Stomach (tissue), 9 donors: Measurements from ENCODE around the gene ARL2BP. TPM values are rescaled to one million over a fixed set of nuclear protein-coding genes. Genes with fewer than 3 reads are reported as not detected.

Source experiments
- DNase-seq, 2 donors: peaks; one replicate each; pipeline versions ENCODE4 v3.0.0 to v3.0.0-alpha.2; 2013 to 2019
- H3K27ac ChIP-seq, 5 donors: fragments of 200-600 bp in 4 of 5; sonication (generic) in 4 of 5; one replicate each; pipeline ENCODE4 v1.5.1; 2013 to 2019; ENCODE audit warnings: mild to moderate bottlenecking in 1 of 5, moderate library complexity in 1 of 5
- H3K27me3 ChIP-seq, 3 donors: fragments of 200-600 bp; sonication (generic); one replicate each; pipeline ENCODE4 v1.5.1; 2017 to 2019; ENCODE audit warnings: mixed run types in 1 of 3
- H3K36me3 ChIP-seq, 4 donors: fragments of 200-600 bp; sonication (generic); 1 replicate in 3 of 4; 2 replicates in 1 of 4; pipeline ENCODE4 v1.5.1; 2016 to 2019
- H3K4me1 ChIP-seq, 4 donors: fragments of 200-600 bp; sonication (generic); one replicate each; pipeline ENCODE4 v1.5.1; 2016 to 2019
- H3K4me3 ChIP-seq, 4 donors: fragments of 200-600 bp; sonication (generic) in 3 of 4; one replicate each; pipeline ENCODE4 v1.5.1; 2016 to 2019; ENCODE audit warnings: mild to moderate bottlenecking in 1 of 4
- H3K9me3 ChIP-seq, 4 donors: fragments of 200-600 bp; sonication (generic); one replicate each; pipeline ENCODE4 v1.5.1; 2016 to 2019
- EP300 ChIP-seq: sonication (generic); formaldehyde crosslinking; IDR thresholded peaks from one replicate; pipeline ENCODE4 v1.6.1; 2017; ENCODE audit warnings: antibody characterized with exemption
- POLR2A ChIP-seq, 4 donors: fragments of 450-650 bp; IDR thresholded peaks; one replicate each; pipeline ENCODE4 v1.6.1; 2016; ENCODE audit warnings: antibody characterized with exemption in 4 of 4, control low read depth in 2 of 4, mild to moderate bottlenecking in 1 of 4, moderate library complexity in 1 of 4
- POLR2AphosphoS5 ChIP-seq, 3 donors: sonication (generic); formaldehyde crosslinking; IDR thresholded peaks; one replicate each; pipeline ENCODE4 v1.6.1; 2016; ENCODE audit warnings: antibody characterized with exemption in 3 of 3
- WGBS, 5 donors: extraction: QIAGEN DNeasy Blood & Tissue Kit in 3 of 5; methylation state at CpG; one replicate each; pipeline versions ENCODE4 v1.1.5 to v1.1.7; 2013 to 2018; 5-methylcytosine and 5-hydroxymethylcytosine counted together
- intact Hi-C: fragments of 100-400 bp; cut with DNase I; formaldehyde crosslinking; loops from one replicate; pipeline ENCODE4 v1.15.1; 2023; ENCODE audit warnings: low total_unique reads
- polyA plus RNA-seq, 3 donors: library from polyadenylated mRNA; stranded (reverse); fragments of 200-250 nt; gene quantifications; one replicate each; pipeline ENCODE4 v1.2.3, GENCODE V29; 2013
- total RNA-seq, 5 donors: library from RNA; depleted of rRNA; stranded (reverse); fragments of >200 nt; gene quantifications; one replicate each; pipeline versions ENCODE4 v1.1.0 to v1.2.3, GENCODE V29; 2014 to 2016
- TF ChIP-seq, protein P1 (sequence below), 7 experiments: fragments of 450-650 bp in 4 of 7; fragments of 200-600 bp in 3 of 7; sonication (generic) in 3 of 7; IDR thresholded peaks; one replicate each; pipeline ENCODE4 v1.5.1; 2016 to 2019; ENCODE audit warnings: antibody characterized with exemption in 7 of 7, control low read depth in 2 of 7, mild to moderate bottlenecking in 1 of 7
- donor health status: healthy with polysubstance abuse.
- donor health status: Bipolar disorder and iron deficiency.
- donor health status: healthy.

The ARL2BP gene
- total and polyA plus RNA-seq, 8 donors, result 15.6 to 61.6 (median 43.2) TPM

DNA sequence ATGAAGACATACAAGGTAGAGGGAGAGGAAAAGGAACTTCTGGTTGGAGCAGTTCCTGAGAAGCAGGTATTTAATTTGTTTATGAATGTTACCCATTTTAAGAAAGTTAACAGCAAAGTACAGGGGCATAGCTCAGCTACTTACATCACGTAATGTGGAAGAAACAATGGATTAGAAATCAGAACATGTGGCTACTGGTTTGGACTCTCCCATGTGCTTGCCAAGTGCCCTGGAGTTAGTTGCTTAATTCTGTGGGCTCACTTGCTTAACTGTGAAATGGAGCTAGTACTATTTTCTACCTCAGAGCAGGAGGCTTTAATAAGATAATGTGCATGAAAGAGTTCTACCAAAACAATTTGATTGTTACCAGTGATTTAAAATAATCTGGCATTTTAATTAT lies 31.6 kb upstream of the ARL2BP start:
- H3K9me3 ChIP-seq, result peaks cover 0 to 23% (median 13%) of the 10 kb centered on the region in 4 donors
- 91 to 97% (median 94%) methylated on average over 1 of the region's 1 CpG for WGBS, 5 donors
- H3K27me3 ChIP-seq, result no peaks in the 10 kb centered on the region
- H3K27ac ChIP-seq, result no peak overlapping the region
- no peaks in the 10 kb centered on the region for H3K4me1 ChIP-seq
- intact Hi-C loops, result no loop called here
- no peak for TF ChIP-seq EP300
- TF ChIP-seq, protein P1, sequence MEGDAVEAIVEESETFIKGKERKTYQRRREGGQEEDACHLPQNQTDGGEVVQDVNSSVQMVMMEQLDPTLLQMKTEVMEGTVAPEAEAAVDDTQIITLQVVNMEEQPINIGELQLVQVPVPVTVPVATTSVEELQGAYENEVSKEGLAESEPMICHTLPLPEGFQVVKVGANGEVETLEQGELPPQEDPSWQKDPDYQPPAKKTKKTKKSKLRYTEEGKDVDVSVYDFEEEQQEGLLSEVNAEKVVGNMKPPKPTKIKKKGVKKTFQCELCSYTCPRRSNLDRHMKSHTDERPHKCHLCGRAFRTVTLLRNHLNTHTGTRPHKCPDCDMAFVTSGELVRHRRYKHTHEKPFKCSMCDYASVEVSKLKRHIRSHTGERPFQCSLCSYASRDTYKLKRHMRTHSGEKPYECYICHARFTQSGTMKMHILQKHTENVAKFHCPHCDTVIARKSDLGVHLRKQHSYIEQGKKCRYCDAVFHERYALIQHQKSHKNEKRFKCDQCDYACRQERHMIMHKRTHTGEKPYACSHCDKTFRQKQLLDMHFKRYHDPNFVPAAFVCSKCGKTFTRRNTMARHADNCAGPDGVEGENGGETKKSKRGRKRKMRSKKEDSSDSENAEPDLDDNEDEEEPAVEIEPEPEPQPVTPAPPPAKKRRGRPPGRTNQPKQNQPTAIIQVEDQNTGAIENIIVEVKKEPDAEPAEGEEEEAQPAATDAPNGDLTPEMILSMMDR (IDR thresholded peaks at IDR 0.05), result no peak
- TF ChIP-seq POLR2A (IDR thresholded peaks at IDR 0.05), result no peak
- TF ChIP-seq POLR2AphosphoS5 (IDR thresholded peaks at IDR 0.05), result no peak
- no peak overlapping the region for H3K4me3 ChIP-seq
- DNase-seq, result no peak
- H3K36me3 ChIP-seq, result peaks cover 74 to 100% (median 100%) of the 10 kb centered on the region in 4 donors

DNA sequence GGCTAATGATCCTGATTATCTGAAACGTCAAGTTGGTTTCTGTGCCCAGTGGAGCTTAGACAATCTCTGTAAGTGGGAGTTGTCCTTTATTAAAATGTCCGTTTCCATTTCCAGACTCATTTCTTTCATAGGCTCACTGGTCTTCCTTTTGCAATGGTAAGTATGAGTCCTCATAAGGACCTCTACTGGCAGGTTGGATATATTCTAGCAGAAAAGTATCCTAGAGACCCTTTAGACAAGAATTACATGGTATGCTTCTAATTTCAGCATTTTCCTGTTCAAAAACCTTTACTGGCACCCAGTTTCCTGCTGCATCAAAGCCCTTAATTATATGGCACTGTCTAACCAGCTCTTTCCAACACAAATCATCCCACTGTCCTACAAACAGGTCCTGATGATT lies 28.1 kb upstream of the ARL2BP start:
- no peaks in the 10 kb centered on the region for H3K4me1 ChIP-seq
- no peak overlapping the region for H3K4me3 ChIP-seq
- WGBS, 5 donors, result 91 to 96% (median 94%) methylated on average over 2 of the region's 2 CpGs
- H3K27me3 ChIP-seq, result no peaks in the 10 kb centered on the region
- H3K27ac ChIP-seq, result no peak overlapping the region
- DNase-seq, result no peak
- H3K36me3 ChIP-seq, result peaks cover 70 to 98% (median 97%) of the 10 kb centered on the region in 4 donors
- peaks cover 0 to 23% (median 13%) of the 10 kb centered on the region in 4 donors for H3K9me3 ChIP-seq
- TF ChIP-seq, protein P1 (IDR thresholded peaks at IDR 0.05), result no peak
- TF ChIP-seq EP300 (no peak), POLR2A (IDR thresholded peaks at IDR 0.05) (no peak), POLR2AphosphoS5 (IDR thresholded peaks at IDR 0.05) (no peak)
- intact Hi-C loops, result no loop called here

DNA sequence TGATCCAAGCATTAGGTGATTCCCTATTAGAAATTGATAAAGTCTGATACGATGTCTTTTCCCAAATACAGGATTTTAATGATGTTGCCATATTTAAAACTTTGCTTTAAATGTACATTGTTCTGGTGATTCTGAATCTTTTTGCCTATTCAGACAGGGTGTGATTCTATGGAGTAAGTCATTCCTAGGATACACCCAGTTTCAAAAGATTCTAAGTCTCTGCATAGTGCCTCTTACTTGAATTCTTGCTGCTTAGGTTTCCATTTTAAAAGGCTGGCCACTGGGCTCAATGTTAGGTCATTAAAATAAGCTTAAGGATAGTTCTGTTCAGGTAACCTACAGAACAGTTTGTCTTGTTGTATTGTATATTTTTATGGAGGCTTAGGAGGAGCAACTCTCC lies 22.0 kb upstream of the ARL2BP start:
- no peaks in the 10 kb centered on the region for H3K4me1 ChIP-seq
- H3K36me3 ChIP-seq, result peaks cover 54 to 98% (median 97%) of the 10 kb centered on the region in 4 donors
- no peak for DNase-seq
- intact Hi-C loops, result no loop called here
- H3K4me3 ChIP-seq, result no peak overlapping the region
- TF ChIP-seq, protein P1 (IDR thresholded peaks at IDR 0.05), result no peak
- TF ChIP-seq EP300 (no peak), POLR2AphosphoS5 (IDR thresholded peaks at IDR 0.05) (no peak), POLR2A (IDR thresholded peaks at IDR 0.05) (no peak)
- H3K27ac ChIP-seq, result no peak overlapping the region
- 94 to 100% (median 95%) methylated on average over 1 of the region's 1 CpG for WGBS, 5 donors
- peaks cover 0 to 1% (median 0%) of the 10 kb centered on the region in 4 donors for H3K9me3 ChIP-seq
- no peaks in the 10 kb centered on the region for H3K27me3 ChIP-seq

DNA sequence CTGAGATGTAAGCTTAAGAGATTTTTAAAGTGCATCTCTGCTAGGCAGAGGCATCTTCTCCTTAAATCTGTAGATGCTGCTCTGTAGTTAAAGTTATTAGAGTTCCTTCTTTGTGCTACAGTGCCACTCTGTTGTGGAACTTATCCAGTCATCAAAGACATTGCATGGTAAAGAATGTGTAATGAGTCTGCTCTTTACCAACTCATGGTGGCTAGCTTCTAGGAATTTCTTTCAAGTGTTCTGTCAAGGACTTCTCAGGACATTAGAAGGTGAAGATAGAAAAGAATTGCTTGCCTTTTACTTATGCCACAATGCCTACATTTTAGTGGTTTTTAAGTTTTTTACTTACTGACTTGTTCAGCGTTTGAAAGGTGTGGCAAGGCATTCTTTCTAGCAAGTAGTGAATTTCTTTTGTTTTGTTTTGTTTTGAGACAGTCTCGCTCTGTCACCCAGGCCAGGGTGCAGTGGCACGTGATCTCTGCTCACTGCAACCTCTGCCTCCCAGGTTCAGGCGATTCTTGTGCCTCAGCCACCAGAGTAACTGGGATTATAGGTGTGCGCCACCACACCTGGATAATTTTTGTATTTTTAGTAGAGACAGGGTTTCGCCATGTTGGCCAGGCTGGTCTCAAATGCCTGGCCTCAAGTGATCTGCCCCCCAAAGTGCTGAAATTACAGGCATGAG lies 20.3 kb upstream of the ARL2BP start:
- no peak for DNase-seq
- intact Hi-C loops, result no loop called here
- TF ChIP-seq POLR2A (IDR thresholded peaks at IDR 0.05), result no peak
- TF ChIP-seq, protein P1 (IDR thresholded peaks at IDR 0.05), result no peak
- Histone ChIP-seq H3K27ac (no peak overlapping the region), H3K27me3 (no peaks in the 10 kb centered on the region), H3K36me3 (peaks cover 55 to 100% (median 98%) of the 10 kb centered on the region in 4 donors), H3K4me3 (no peak overlapping the region), H3K9me3 (no peaks in the 10 kb centered on the region), H3K4me1 (no peaks in the 10 kb centered on the region)
- WGBS, 5 donors, result 92 to 98% (median 96%) methylated on average over 6 of the region's 6 CpGs
